HL-60/S4 treated with phorbol 12-myristate 13-acetate at 8.2 ng/mL for 4 days and 3 days (cell line): Measurements from ENCODE around the gene KIAA0319L.

Source experiments
- in situ Hi-C: fragments of 300-500 bp; cut with MboI; formaldehyde crosslinking; loops from 2 replicates; pipeline ENCODE4 v1.15.0; 2022; ENCODE audit warnings: low sequenced_read_pairs

Gene KIAA0319L

GRCh38 chr1:35398739-35399138 lies 158.5 kb downstream of the KIAA0319L start:
- in situ Hi-C loops, result no loop called here

GRCh38 chr1:35394386-35394785 lies 162.8 kb downstream of the KIAA0319L start:
- in situ Hi-C loops, result no loop called here

- in situ Hi-C loops, result no loop called here
These were observed 166.4 kb downstream of the KIAA0319L start for GRCh38 chr1:35390600-35391494.

- in situ Hi-C loops, result no loop called here
These were observed 170.2 kb downstream of the KIAA0319L start for GRCh38 chr1:35386959-35387358.

GRCh38 chr1:35386290-35386689 lies 170.9 kb downstream of the KIAA0319L start:
- in situ Hi-C loops, result no loop called here
